ENCODE results near the gene UPF1.

GRCh38 chr19:18862976-18863842 is 31.4 kb downstream of the UPF1 start:
- TF ChIP-seq POLR2A (IDR thresholded peaks at IDR 0.05): no peak
- no peak for TF ChIP-seq CTCF (IDR thresholded peaks at IDR 0.05)
- TF ChIP-seq POLR2AphosphoS5 (IDR thresholded peaks at IDR 0.05): no peak
- TF ChIP-seq EP300 (IDR thresholded peaks at IDR 0.05): no peak
